Brain microvascular endothelial cell (primary cell): ENCODE measurements around the gene TIA1.

Experiments used
- DNase-seq: peaks from one replicate; pipeline ENCODE4 v3.0.0-alpha.2; 2020
- H3K27ac ChIP-seq: fragments of 250-450 bp; sonication (Bioruptor Pico); 2 replicates; pipeline ENCODE4 v1.5.1; 2020; ENCODE audit warnings: mild to moderate bottlenecking, moderate library complexity
- H3K27me3 ChIP-seq: fragments of 250-450 bp; sonication (Bioruptor Pico); replicated peaks from 2 replicates; pipeline ENCODE4 v1.5.1; 2020; ENCODE audit warnings: mild to moderate bottlenecking
- H3K36me3 ChIP-seq: fragments of 250-450 bp; sonication (Bioruptor Pico); replicated peaks from 2 replicates; pipeline ENCODE4 v1.5.1; 2020; ENCODE audit warnings: mild to moderate bottlenecking
- H3K4me3 ChIP-seq: 2 replicates; pipeline ENCODE4 v1.5.1; 2011; ENCODE audit warnings: low read depth, mild to moderate bottlenecking, control low read depth, low read length, moderate library complexity
- CTCF ChIP-seq: IDR thresholded peaks from 2 replicates; pipeline ENCODE4 v1.5.1; 2011; ENCODE audit warnings: low read depth, mild to moderate bottlenecking, moderate library complexity, low read length, control low read depth, inconsistent platforms; ENCODE audit errors: missing control alignments
- in situ Hi-C: cut with HindIII; loops from 2 replicates; pipeline ENCODE4 v1.10.0; 2017; ENCODE audit warnings: low sequenced_read_pairs, low pct_ligation_motif_present

Gene TIA1

GRCh38 chr2:70261501-70261900 is 13.1 kb upstream of the TIA1 start:
- no peak overlapping the region for H3K27ac ChIP-seq
- H3K27me3 ChIP-seq, result no peaks in the 10 kb centered on the region
- no peak for TF ChIP-seq CTCF
- DNase-seq, result no peak
- H3K36me3 ChIP-seq, result peaks cover 4% of the 10 kb centered on the region
- in situ Hi-C loops, result no loop called here
- no peak overlapping the region for H3K4me3 ChIP-seq

GRCh38 chr2:70258532-70258875 is 10.1 kb upstream of the TIA1 start:
- Histone ChIP-seq H3K4me3 (peak overlapping the region; percentile 71), H3K27me3 (no peaks in the 10 kb centered on the region), H3K27ac (no peak overlapping the region), H3K36me3 (no peaks in the 10 kb centered on the region)
- in situ Hi-C loops, result no loop called here
- no peak for TF ChIP-seq CTCF
- DNase-seq, result no peak

- Histone ChIP-seq H3K27ac (no peak overlapping the region), H3K27me3 (no peaks in the 10 kb centered on the region), H3K4me3 (no peak overlapping the region), H3K36me3 (no peaks in the 10 kb centered on the region)
- DNase-seq, result no peak
- TF ChIP-seq CTCF, result no peak
- in situ Hi-C loops, result no loop called here
Observed at GRCh38 chr2:70255637-70256314, 7.3 kb upstream of the TIA1 start.

- Histone ChIP-seq H3K36me3 (no peaks in the 10 kb centered on the region), H3K27ac (no peak overlapping the region), H3K27me3 (no peaks in the 10 kb centered on the region), H3K4me3 (no peak overlapping the region)
- DNase-seq, result no peak
- no peak for TF ChIP-seq CTCF
- in situ Hi-C loops, result no loop called here
Observed at GRCh38 chr2:70250434-70250833, 2.0 kb upstream of the TIA1 start.

DNA sequence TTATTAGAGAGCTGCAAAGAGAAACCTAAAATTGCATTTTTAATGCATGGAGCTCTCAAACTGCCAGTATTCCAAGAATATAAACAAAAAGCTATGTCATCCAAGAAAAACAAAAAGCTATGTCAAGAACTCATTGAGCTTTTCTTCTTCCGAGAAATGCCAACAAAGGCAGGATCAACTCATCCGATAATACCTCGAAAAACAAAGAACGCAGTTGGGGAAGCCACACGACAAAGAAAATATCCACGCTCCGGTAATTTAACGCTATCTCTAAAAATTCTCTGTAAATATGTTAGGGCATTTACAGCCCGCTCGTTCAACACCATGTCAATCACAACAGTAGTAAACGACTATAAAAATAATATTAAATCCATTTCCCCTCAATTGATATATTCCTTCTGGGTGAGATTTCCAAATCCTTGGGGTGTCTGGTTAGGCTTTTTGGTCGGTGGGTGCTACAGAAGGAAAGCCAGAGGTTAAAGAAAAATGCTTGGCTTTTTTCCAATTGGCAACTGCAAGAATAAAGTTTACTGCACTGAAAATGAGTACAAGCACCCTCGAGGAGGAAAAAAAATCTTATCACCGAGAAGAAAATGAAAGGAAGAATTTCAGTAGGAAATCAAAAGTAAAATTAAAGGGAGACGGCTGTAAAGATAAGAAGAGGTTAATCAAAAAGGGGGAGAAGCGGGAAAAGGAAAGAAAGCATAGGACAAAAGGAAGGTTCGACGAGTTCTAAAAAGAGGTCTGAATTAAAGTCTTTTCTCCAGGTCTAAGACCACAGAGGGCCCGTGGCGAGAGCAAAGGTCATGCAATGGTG is 856 bp downstream of the TIA1 start:
- Histone ChIP-seq H3K27me3 (no peaks in the 10 kb centered on the region), H3K4me3 (peak overlapping the region; percentile 100), H3K27ac (peak overlapping the region; percentile 90), H3K36me3 (no peaks in the 10 kb centered on the region)
- in situ Hi-C loops, result no loop called here
- no peak for DNase-seq
- no peak for TF ChIP-seq CTCF
